SK-MEL-5 (cell line): ENCODE results near the gene TAX1BP3. TPM values are rescaled to one million over a fixed set of nuclear protein-coding genes. Genes with fewer than 3 reads are reported as not detected.

Source experiments
- DNase-seq: peaks from one replicate; pipeline ENCODE4 v3.0.0-alpha.2; 2016; ENCODE audit warnings: low read depth, low spot score
- in situ Hi-C: cut with HindIII; loops from 2 replicates; pipeline ENCODE4 v1.10.0; 2016; ENCODE audit warnings: low sequenced_read_pairs, high pct_unique_total_duplicates, low pct_unique_long_range_greater_than_20kb
- total RNA-seq: library from RNA; depleted of rRNA; stranded (reverse); fragments of >200 nt; shearing (Covaris generic); gene quantifications from 2 replicates; pipeline ENCODE4 v1.2.3, GENCODE V29; 2014

The TAX1BP3 gene
- total RNA-seq, 1 experiment from 2014 or later: 50.4 TPM

- in situ Hi-C loops: no loop called here
- DNase-seq: no peak
Observed at GRCh38 chr17:3690094-3690715, 21.8 kb upstream of the TAX1BP3 start.

GRCh38 chr17:3689262-3690093 lies 21.1 kb upstream of the TAX1BP3 start:
- DNase-seq: no peak
- in situ Hi-C loops: no loop called here

GRCh38 chr17:3688852-3689261 lies 20.5 kb upstream of the TAX1BP3 start:
- DNase-seq: no peak
- in situ Hi-C loops: no loop called here

DNA sequence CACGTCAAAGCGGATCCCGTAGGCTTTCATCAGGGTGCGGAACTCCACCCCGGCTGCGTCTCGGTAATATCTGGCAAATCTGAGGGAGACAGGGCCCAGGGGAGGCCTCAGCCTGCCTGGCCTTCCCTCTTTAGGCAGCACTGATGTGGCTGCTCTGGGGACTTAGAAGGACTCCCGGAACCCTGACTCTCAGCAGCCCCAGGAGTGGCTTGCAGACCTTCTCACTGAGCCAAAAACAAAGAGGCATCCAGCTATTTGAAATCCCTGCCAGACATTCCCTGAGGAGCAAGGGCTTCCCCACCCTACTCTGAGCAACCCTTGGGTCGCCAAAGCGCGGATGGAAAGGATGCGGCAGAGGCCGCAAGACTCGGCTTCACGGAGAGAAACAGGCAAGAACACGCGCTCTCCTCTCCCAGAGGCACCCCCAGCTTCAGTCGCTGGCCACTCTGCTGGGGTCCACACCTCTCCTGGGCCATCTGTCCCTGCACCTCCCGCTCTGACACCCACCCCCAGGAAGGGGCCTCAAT lies 19.7 kb upstream of the TAX1BP3 start:
- in situ Hi-C loops: no loop called here
- no peak for DNase-seq

DNA sequence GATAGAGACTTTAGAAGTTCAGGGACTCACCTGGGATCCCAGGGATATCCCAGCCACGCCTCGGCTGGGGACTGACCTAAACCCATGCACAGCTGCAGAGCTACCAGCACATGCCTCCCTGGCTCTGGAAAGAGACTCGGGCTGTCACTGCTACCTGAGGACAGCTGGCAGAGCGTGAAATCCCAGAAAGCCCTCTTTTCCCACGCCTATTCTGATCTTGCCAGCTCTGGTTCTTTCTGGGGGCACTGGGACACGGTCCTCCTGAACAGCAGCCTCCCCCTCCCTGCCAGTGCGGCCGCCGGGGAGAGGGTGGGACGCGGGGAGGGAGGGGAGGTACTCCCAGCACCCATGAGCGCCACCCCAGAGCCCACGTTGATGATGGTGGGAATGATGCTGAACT lies 16.8 kb upstream of the TAX1BP3 start:
- no peak for DNase-seq
- in situ Hi-C loops: no loop called here

DNA sequence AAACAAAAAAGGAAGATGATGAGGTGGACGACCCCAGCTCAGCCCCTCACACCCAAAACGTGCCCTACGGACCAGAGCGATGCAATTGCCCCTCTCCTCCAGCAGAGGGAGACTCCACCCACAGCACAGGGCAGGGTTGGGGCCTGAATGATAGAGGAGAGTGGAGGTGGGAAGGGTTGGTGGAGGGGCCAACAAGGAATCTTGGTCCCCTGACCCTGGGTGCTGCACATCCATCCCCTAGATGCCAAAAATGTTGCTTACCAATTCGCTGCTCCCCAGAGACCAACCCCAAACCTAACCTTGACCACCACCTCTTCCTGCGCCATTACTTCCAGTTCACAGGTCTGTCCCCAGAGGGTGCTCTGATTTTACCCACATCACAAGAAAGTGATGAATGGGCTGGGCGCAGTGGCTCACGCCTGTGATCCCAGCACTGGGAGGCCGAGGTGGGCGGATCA lies 14.7 kb upstream of the TAX1BP3 start:
- peak; percentile 66 for DNase-seq
- in situ Hi-C loops: no loop called here

- in situ Hi-C loops: no loop called here
- DNase-seq: no peak
Observed at GRCh38 chr17:3682033-3682432, 13.7 kb upstream of the TAX1BP3 start.

- DNase-seq: no peak
- in situ Hi-C loops: no loop called here
Observed at GRCh38 chr17:3681565-3681964, 13.2 kb upstream of the TAX1BP3 start.

DNA sequence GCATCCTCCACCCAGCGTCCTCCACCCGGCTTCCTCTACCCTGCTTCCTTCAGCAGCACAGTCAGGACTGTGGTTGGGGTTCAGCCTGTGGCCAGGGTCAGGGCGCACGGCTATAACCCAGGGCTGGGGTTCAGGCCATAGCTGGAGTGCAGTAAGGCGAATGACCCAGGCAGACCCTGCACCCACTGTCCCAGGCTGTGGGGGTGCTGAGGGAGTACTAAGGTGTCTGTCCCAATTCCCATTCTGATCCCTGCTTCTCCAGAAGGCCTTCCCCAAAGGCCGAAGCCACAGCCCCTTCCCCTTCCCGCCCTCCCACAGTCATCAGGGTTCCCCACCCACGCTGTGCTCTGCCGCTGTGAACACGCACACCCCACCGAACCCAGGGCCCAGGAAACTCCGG lies 12.7 kb upstream of the TAX1BP3 start:
- in situ Hi-C loops: no loop called here
- no peak for DNase-seq

DNA sequence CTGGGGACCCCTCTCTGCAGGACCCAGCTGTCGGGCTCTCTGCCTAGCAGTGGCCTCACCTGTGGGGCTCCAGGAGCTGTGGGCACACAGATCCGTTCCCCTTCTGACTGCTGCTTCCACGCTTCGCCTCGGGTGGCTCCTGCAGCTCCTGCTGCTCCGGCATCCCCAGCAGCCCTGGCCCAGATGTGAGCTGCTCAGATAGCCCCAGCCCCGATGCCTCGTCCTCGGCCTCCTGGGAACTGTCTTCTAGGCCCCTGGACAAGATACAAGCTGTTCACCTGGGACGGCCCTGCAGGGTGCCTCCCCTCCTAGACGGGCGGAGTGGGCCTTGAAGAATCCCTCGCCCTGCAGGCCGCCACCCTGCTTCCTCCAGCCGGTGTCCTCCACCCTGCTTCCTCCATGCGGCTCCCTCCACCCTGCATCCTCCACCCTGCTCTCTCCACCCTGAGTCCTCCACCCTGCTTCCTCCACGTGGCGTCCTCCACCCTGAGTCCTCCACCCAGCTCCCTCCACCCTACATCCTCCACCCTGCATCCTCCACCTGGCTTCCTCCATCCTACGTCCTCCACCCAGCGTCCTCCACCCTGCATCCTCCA lies 11.3 kb upstream of the TAX1BP3 start:
- in situ Hi-C loops: no loop called here
- no peak for DNase-seq

GRCh38 chr17:3678821-3679530 lies 10.6 kb upstream of the TAX1BP3 start:
- in situ Hi-C loops: no loop called here
- no peak for DNase-seq

- in situ Hi-C loops: no loop called here
- DNase-seq: no peak
Observed at GRCh38 chr17:3678095-3678820, 9.9 kb upstream of the TAX1BP3 start.

DNA sequence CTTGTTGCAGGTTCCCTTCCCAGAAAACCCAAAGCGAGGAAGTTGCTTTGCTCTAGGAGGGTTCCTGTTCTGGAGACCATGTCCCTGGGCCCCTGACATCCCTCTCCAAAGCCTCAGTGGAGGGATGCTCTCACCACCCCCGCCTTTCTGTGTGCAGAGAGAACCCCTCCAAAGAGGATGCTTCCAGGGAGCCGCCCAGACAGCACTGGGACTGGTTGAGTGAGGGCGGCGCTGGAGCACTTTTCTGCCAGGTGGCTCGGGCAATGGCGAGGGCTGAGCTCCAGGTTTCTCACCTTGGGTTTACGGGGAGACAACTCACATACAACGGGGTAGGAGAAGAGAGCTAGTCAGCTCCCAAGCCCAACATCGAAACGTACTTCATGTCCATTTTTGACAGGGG lies 7.5 kb upstream of the TAX1BP3 start:
- in situ Hi-C loops: no loop called here
- no peak for DNase-seq

- no peak for DNase-seq
- in situ Hi-C loops: no loop called here
Observed at GRCh38 chr17:3672571-3672970, 4.2 kb upstream of the TAX1BP3 start.

DNA sequence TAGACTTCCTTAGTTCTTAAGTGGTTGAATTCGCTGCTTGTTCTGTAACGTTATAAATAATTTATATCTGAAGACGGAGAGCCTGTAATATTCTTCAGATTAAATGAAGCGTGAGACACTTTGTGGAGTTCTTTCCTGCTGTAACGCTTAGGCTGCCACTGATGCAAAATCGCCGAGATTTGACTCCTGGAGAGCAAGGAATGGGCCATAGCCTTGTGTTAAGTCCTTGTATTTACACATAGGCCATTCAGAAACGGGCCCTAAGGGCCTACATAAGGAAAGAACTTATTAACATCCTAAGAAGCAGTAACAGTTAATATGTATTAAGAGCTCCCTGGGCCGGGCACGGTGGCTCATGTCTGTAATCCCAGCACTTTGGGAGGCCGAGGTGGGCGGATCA lies 1.2 kb upstream of the TAX1BP3 start:
- no peak for DNase-seq
- in situ Hi-C loops: no loop called here

GRCh38 chr17:3669085-3669347 lies 638 bp upstream of the TAX1BP3 start:
- in situ Hi-C loops: no loop called here
- no peak for DNase-seq

- DNase-seq: peak; percentile 70
- in situ Hi-C loops: no loop called here
Observed at GRCh38 chr17:3667366-3668278, 756 bp downstream of the TAX1BP3 start.
